Caco-2 (cell line): Measurements from ENCODE around the gene ADGRA1. TPM values are rescaled to one million over a fixed set of nuclear protein-coding genes. Genes with fewer than 3 reads are reported as not detected.

Experiments used
- BruUV-seq: library from RNA; stranded (reverse); fragments of 400-500 nt; replicated peaks from 2 replicates; lab custom pipeline; 2021; lab: Mats Ljungman, UMichigan
- CTCF ChIA-PET: fragments of 300-600 bp; sonication (Branson Sonifier 250); formaldehyde crosslinking; loops from one replicate; lab custom pipeline; 2022; ENCODE audit warnings: antibody characterized with exemption; lab: Charles Lee
- POLR2A ChIA-PET: fragments of 300-600 bp; sonication (Branson Sonifier 250); formaldehyde crosslinking; loops from one replicate; lab custom pipeline; 2022; ENCODE audit warnings: antibody characterized with exemption; lab: Charles Lee
- DNase-seq, 2 experiments: peaks; one replicate each; pipeline versions ENCODE4 v3.0.0 to v3.0.0-alpha.2; 2020 to 2022
- H3K27me3 ChIP-seq: replicated peaks from 2 replicates; pipeline ENCODE4 v1.6.0; 2011; ENCODE audit warnings: low read length; ENCODE audit not compliant: control insufficient read depth, insufficient read depth
- H3K36me3 ChIP-seq: 2 replicates; pipeline ENCODE4 v1.5.1; 2011; ENCODE audit warnings: low read length; ENCODE audit not compliant: control insufficient read depth, insufficient read depth
- H3K4me1 ChIP-seq: fragments of 250-450 bp; sonication (Bioruptor Pico); 2 replicates; pipeline ENCODE4 v1.5.1; 2020; ENCODE audit warnings: mild to moderate bottlenecking
- H3K4me3 ChIP-seq: 2 replicates; pipeline ENCODE4 v1.5.1; 2011; ENCODE audit warnings: low read depth, mild to moderate bottlenecking, control low read depth, low read length
- H3K9me3 ChIP-seq: fragments of 250-450 bp; sonication (Bioruptor Pico); 2 replicates; pipeline ENCODE4 v1.5.1; 2020; ENCODE audit warnings: mild to moderate bottlenecking, moderate library complexity
- H3K27ac Mint-ChIP-seq: one replicate; pipeline ENCODE4 v1.8.0; 2022; ENCODE audit warnings: mixed read lengths; ENCODE audit not compliant: unreplicated experiment
- H3K27me3 Mint-ChIP-seq: one replicate; pipeline ENCODE4 v1.8.0; 2022; ENCODE audit warnings: mixed read lengths; ENCODE audit not compliant: insufficient read depth, unreplicated experiment
- H3K36me3 Mint-ChIP-seq: one replicate; pipeline ENCODE4 v1.8.0; 2022; ENCODE audit warnings: mild to moderate bottlenecking, mixed read lengths; ENCODE audit not compliant: insufficient read depth, unreplicated experiment
- H3K4me1 Mint-ChIP-seq: one replicate; pipeline ENCODE4 v1.8.0; 2022; ENCODE audit warnings: low read depth, mixed read lengths; ENCODE audit not compliant: unreplicated experiment
- H3K4me3 Mint-ChIP-seq: one replicate; pipeline ENCODE4 v1.8.0; 2022; ENCODE audit warnings: mild to moderate bottlenecking, moderate library complexity, mixed read lengths; ENCODE audit not compliant: unreplicated experiment
- H3K9me3 Mint-ChIP-seq: one replicate; pipeline ENCODE4 v1.8.0; 2022; ENCODE audit warnings: mixed read lengths; ENCODE audit not compliant: unreplicated experiment
- CTCF ChIP-seq, 2 experiments: fragments of 200-600 bp in 1 of 2; IDR thresholded peaks; 1 replicate in 1 of 2; 2 replicates in 1 of 2; pipeline versions ENCODE4 v1.5.1 to v1.8.0; 2011 to 2022; ENCODE audit warnings: antibody characterized with exemption in 1 of 2, control low read depth in 1 of 2, inconsistent platforms in 1 of 2, low read depth in 1 of 2, low read length in 1 of 2, mild to moderate bottlenecking in 1 of 2, moderate library complexity in 1 of 2; ENCODE audit not compliant: insufficient read depth in 1 of 2, severe bottlenecking in 1 of 2, unreplicated experiment in 1 of 2
- intact Hi-C: fragments of 100-400 bp; cut with micrococcal nuclease; formaldehyde crosslinking; loops from one replicate; pipeline ENCODE4 v1.10.0; 2022; ENCODE audit not compliant: unreplicated experiment
- total RNA-seq: library from RNA; stranded (reverse); gene quantifications from 2 replicates; pipeline ENCODE4 v1.2.3, GENCODE V29; 2022

ADGRA1 gene
- total RNA-seq, 1 experiment from 2014 or later = not detected

GRCh38 chr10:133176546-133176945 lies 88.8 kb downstream of the ADGRA1 start:
- CTCF ChIA-PET = no interaction called here
- BruUV-seq = no TSS peak
- TF ChIP-seq CTCF (IDR thresholded peaks at IDR 0.05; ENCODE audit: insufficient read depth in 1 of 2, low read depth in 1 of 2, low read length in 1 of 2, severe bottlenecking in 1 of 2, unreplicated experiment in 1 of 2) = no peak

GRCh38 chr10:133177380-133178157 lies 89.8 kb downstream of the ADGRA1 start:
- BruUV-seq = no TSS peak
- H3K9me3 Mint-ChIP-seq = peaks cover 43% of the 10 kb centered on the region
- no peak for TF ChIP-seq CTCF (IDR thresholded peaks at IDR 0.05; ENCODE audit: insufficient read depth in 1 of 2, low read depth in 1 of 2, low read length in 1 of 2, severe bottlenecking in 1 of 2, unreplicated experiment in 1 of 2)
- no peak overlapping the region for H3K27ac Mint-ChIP-seq
- intact Hi-C loops = no loop called here
- H3K4me3 ChIP-seq = no peak overlapping the region
- H3K4me3 Mint-ChIP-seq = no peak overlapping the region
- no peaks in the 10 kb centered on the region for H3K36me3 Mint-ChIP-seq
- no peaks in the 10 kb centered on the region for H3K4me1 ChIP-seq
- POLR2A ChIA-PET = no interaction called here
- H3K9me3 ChIP-seq = peaks cover 18% of the 10 kb centered on the region
- H3K36me3 ChIP-seq = no peaks in the 10 kb centered on the region
- peaks cover 7% of the 10 kb centered on the region for H3K27me3 Mint-ChIP-seq
- DNase-seq = peak in 1 of 2 experiments; percentile 23
- no peaks in the 10 kb centered on the region for H3K4me1 Mint-ChIP-seq
- CTCF ChIA-PET = no interaction called here
- no peaks in the 10 kb centered on the region for H3K27me3 ChIP-seq

More at GRCh38 chr10:133176546-133176945, 88.8 kb downstream of the ADGRA1 start:
- no peaks in the 10 kb centered on the region for H3K4me1 Mint-ChIP-seq
- Histone ChIP-seq H3K9me3 (peaks cover 20% of the 10 kb centered on the region), H3K4me3 (no peak overlapping the region), H3K27me3 (no peaks in the 10 kb centered on the region), H3K4me1 (no peaks in the 10 kb centered on the region), H3K36me3 (no peaks in the 10 kb centered on the region)
- peaks cover 43% of the 10 kb centered on the region for H3K9me3 Mint-ChIP-seq
- H3K36me3 Mint-ChIP-seq = no peaks in the 10 kb centered on the region
- no peak overlapping the region for H3K27ac Mint-ChIP-seq
- DNase-seq = peak in 1 of 2 experiments; percentile 18
- POLR2A ChIA-PET = no interaction called here
- peaks cover 7% of the 10 kb centered on the region for H3K27me3 Mint-ChIP-seq
- H3K4me3 Mint-ChIP-seq = no peak overlapping the region
- intact Hi-C loops = no loop called here

- Histone ChIP-seq H3K36me3 (no peaks in the 10 kb centered on the region), H3K27me3 (no peaks in the 10 kb centered on the region), H3K4me1 (no peaks in the 10 kb centered on the region), H3K9me3 (peaks cover 13% of the 10 kb centered on the region), H3K4me3 (no peak overlapping the region)
- intact Hi-C loops = no loop called here
- Mint-ChIP-seq H3K27ac (no peak overlapping the region), H3K4me3 (no peak overlapping the region), H3K9me3 (peaks cover 33% of the 10 kb centered on the region), H3K27me3 (peaks cover 4% of the 10 kb centered on the region), H3K4me1 (no peaks in the 10 kb centered on the region), H3K36me3 (no peaks in the 10 kb centered on the region)
- BruUV-seq = no TSS peak
- DNase-seq = no peak
- no peak for TF ChIP-seq CTCF (IDR thresholded peaks at IDR 0.05; ENCODE audit: insufficient read depth in 1 of 2, low read depth in 1 of 2, low read length in 1 of 2, severe bottlenecking in 1 of 2, unreplicated experiment in 1 of 2)
- CTCF ChIA-PET = no interaction called here
- POLR2A ChIA-PET = no interaction called here
Measured at GRCh38 chr10:133178357-133179127, 90.8 kb downstream of the ADGRA1 start.
